ENCODE data around the gene NDUFV1. TPM values are rescaled to one million over a fixed set of nuclear protein-coding genes. Genes with fewer than 3 reads are reported as not detected.
"Not testable (repeated sequence)": the region's sequence is repeated elsewhere in the genome, so short reads cannot be mapped to it uniquely, and the experiment has no call there.

The NDUFV1 gene
- polyA plus RNA-seq, 3 donors = 71.6 to 174 (median 72.1) TPM

DNA sequence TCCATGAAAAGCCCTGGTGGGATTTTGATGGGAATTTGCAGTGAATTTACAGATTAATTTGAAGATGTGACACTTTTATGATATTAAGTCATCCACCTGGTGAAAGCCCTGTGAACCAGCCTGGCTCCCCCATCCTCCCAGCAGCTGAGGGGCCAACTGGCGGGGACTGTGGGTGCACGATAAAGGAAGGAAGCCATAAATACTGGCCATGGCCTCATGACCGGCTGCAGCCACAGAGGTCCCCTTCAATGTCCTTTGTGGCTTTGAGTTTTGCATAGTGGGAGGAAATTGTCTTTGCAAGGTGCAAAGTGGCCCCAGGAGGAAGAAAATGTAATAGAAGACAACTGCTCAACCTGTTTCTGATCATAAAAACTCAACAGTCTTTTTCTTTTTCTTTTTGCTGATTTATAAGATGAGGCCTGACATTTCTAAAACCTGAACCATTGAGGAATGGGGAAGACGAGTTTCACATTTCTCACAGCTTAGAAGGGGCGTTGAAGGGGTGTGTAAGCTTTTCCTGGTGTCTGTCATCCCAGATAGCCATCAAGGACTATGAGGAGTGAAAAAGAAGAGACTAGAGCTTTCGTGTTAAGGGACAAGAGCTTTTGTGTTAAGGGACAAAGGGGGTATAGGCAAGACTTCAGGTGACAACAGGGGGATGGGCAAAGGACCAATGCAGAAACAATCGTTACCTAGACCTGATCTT, 6.3 kb upstream of the NDUFV1 start:
- Mint-ChIP-seq H3K27me3 (ENCODE audit: low read depth in 3 of 3) (peaks cover 8 to 31% (median 14%) of the 10 kb centered on the region in 3 donors), H3K9me3 (peaks cover 2 to 12% (median 5%) of the 10 kb centered on the region in 7 donors), H3K4me3 (no peak overlapping the region), H3K4me1 (peaks cover 18% of the 10 kb centered on the region), H3K36me3 (no peaks in the 10 kb centered on the region), H3K27ac (peak overlapping the region in 1 of 7 donors; percentile 72)
- H3K4me3 ChIP-seq (replicated peaks in 1 of 3; ENCODE audit: low read depth in 2 of 3, low read length in 3 of 3) = no peak overlapping the region
- peaks cover 7 to 10% of the 10 kb centered on the region in 2 donors for H3K4me1 ChIP-seq (ENCODE audit: control insufficient read depth in 1 of 2, insufficient read depth in 2 of 2, low read length in 2 of 2)
- 8% methylated on average over 3 of the region's 7 CpGs for WGBS (ENCODE audit: insufficient coverage)
- no peaks in the 10 kb centered on the region for H3K36me3 ChIP-seq (replicated peaks in 1 of 2; ENCODE audit: control insufficient read depth in 1 of 2, insufficient read depth in 2 of 2, low read length in 2 of 2)
- H3K79me2 ChIP-seq (ENCODE audit: insufficient read depth, low read length) = no peaks in the 10 kb centered on the region
- TF ChIP-seq, protein P1, sequence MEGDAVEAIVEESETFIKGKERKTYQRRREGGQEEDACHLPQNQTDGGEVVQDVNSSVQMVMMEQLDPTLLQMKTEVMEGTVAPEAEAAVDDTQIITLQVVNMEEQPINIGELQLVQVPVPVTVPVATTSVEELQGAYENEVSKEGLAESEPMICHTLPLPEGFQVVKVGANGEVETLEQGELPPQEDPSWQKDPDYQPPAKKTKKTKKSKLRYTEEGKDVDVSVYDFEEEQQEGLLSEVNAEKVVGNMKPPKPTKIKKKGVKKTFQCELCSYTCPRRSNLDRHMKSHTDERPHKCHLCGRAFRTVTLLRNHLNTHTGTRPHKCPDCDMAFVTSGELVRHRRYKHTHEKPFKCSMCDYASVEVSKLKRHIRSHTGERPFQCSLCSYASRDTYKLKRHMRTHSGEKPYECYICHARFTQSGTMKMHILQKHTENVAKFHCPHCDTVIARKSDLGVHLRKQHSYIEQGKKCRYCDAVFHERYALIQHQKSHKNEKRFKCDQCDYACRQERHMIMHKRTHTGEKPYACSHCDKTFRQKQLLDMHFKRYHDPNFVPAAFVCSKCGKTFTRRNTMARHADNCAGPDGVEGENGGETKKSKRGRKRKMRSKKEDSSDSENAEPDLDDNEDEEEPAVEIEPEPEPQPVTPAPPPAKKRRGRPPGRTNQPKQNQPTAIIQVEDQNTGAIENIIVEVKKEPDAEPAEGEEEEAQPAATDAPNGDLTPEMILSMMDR (IDR thresholded peaks at IDR 0.05) = no peak
- no peaks in the 10 kb centered on the region for H4K20me1 ChIP-seq (ENCODE audit: insufficient read depth, low read length)
- no peaks in the 10 kb centered on the region for H3K9me3 ChIP-seq (replicated peaks in 1 of 2; ENCODE audit: control insufficient read depth in 1 of 2, insufficient read depth in 1 of 2, low read length in 2 of 2)
- peak overlapping the region; percentile 23 for H2AFZ ChIP-seq (ENCODE audit: insufficient read depth, low read depth, low read length, poor library complexity, severe bottlenecking)
- no peak overlapping the region for H3K4me2 ChIP-seq (replicated peaks; ENCODE audit: extremely low read depth, low read length, poor library complexity, severe bottlenecking)
- intact Hi-C loops (cut with micrococcal nuclease) = no loop called here
- H3K9ac ChIP-seq (ENCODE audit: insufficient read depth, low read length, poor library complexity, severe bottlenecking) = no peak overlapping the region
- H3K27ac ChIP-seq (ENCODE audit: low read depth in 1 of 2, low read length in 2 of 2) = no peak overlapping the region
- peaks cover 0 to 7% of the 10 kb centered on the region in 2 donors for H3K27me3 ChIP-seq (ENCODE audit: control insufficient read depth in 2 of 2, insufficient read depth in 2 of 2, low read length in 2 of 2)
- DNase-seq = no peak

DNA sequence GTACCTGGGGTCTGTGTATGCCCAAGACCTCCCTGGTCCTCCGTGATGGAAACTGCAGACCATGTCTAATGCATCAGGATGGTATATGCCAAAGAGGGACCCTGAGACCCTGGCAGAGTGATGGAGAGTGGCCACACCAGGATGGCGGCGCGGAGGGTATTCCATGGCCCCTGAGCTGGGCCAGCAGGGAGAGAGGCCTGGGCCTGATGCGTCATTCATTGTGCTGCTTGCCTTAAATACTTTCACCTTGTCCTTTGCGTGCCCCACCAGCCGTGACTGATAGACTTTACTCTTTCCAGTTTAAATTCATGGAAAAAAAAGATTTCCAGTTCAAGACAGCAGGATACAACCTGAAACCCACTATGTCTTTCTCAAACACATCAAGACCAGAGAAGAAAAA, 5.6 kb upstream of the NDUFV1 start:
- H3K4me3 ChIP-seq (replicated peaks in 1 of 3; ENCODE audit: low read depth in 2 of 3, low read length in 3 of 3) = no peak overlapping the region
- H3K27me3 Mint-ChIP-seq (ENCODE audit: low read depth in 3 of 3) = peaks cover 8 to 31% (median 14%) of the 10 kb centered on the region in 3 donors

DNA sequence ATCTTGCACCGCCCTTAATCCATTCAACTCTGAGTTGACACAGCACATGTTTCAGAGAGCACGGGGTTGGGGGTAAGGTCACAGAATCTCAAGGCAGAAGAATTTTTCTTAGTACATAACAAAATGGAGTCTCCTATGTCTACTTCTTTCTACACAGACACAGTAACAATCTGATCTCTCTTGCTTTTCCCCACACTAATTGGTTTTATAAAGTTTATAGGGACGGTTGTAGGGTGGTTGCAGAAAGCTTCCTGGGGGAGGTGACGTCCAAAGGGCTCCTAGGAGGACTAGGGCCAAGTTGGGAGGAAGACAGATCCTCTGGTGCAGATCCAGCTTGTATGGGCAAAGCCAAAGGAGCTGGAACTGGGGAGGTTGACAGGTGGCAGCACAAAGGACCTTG, 2.6 kb upstream of the NDUFV1 start:
- Histone ChIP-seq H2AFZ (ENCODE audit: insufficient read depth, low read depth, low read length, poor library complexity, severe bottlenecking) (peak overlapping the region; percentile 27), H3K4me1 (ENCODE audit: control insufficient read depth in 1 of 2, insufficient read depth in 2 of 2, low read length in 2 of 2) (peaks cover 21 to 29% of the 10 kb centered on the region in 2 donors), H3K36me3 (replicated peaks in 1 of 2; ENCODE audit: control insufficient read depth in 1 of 2, insufficient read depth in 2 of 2, low read length in 2 of 2) (peaks cover 9 to 10% of the 10 kb centered on the region in 2 donors), H3K79me2 (ENCODE audit: insufficient read depth, low read length) (peaks cover 13% of the 10 kb centered on the region)
- H4K20me1 ChIP-seq (ENCODE audit: insufficient read depth, low read length); H3K27ac Mint-ChIP-seq; H3K27ac ChIP-seq (ENCODE audit: low read depth in 1 of 2, low read length in 2 of 2); H3K9ac ChIP-seq (ENCODE audit: insufficient read depth, low read length, poor library complexity, severe bottlenecking); intact Hi-C loops (cut with micrococcal nuclease); H3K27me3 ChIP-seq (ENCODE audit: control insufficient read depth in 2 of 2, insufficient read depth in 2 of 2, low read length in 2 of 2); H3K4me3 Mint-ChIP-seq; H3K9me3 Mint-ChIP-seq; H3K4me3 ChIP-seq (replicated peaks in 1 of 3; ENCODE audit: low read depth in 2 of 3, low read length in 3 of 3); H3K4me2 ChIP-seq (replicated peaks; ENCODE audit: extremely low read depth, low read length, poor library complexity, severe bottlenecking); H3K36me3 Mint-ChIP-seq; H3K9me3 ChIP-seq (replicated peaks in 1 of 2; ENCODE audit: control insufficient read depth in 1 of 2, insufficient read depth in 1 of 2, low read length in 2 of 2); DNase-seq: not testable (repeated sequence)
- 100% methylated on average over 1 of the region's 4 CpGs for WGBS (ENCODE audit: insufficient coverage)
- Mint-ChIP-seq H3K4me1 (peaks cover 29% of the 10 kb centered on the region), H3K27me3 (ENCODE audit: low read depth in 3 of 3) (peaks cover 8 to 27% (median 14%) of the 10 kb centered on the region in 3 donors)

More for the DNA sequence above, 5.6 kb upstream of the NDUFV1 start:
- Mint-ChIP-seq H3K4me3 (no peak overlapping the region), H3K27ac (no peak overlapping the region), H3K9me3 (peaks cover 2 to 12% (median 5%) of the 10 kb centered on the region in 7 donors), H3K36me3 (no peaks in the 10 kb centered on the region), H3K4me1 (peaks cover 18% of the 10 kb centered on the region)
- 94% methylated on average over 4 of the region's 7 CpGs for WGBS (ENCODE audit: insufficient coverage)
- Histone ChIP-seq H3K27ac (ENCODE audit: low read depth in 1 of 2, low read length in 2 of 2) (no peak overlapping the region), H3K9me3 (replicated peaks in 1 of 2; ENCODE audit: control insufficient read depth in 1 of 2, insufficient read depth in 1 of 2, low read length in 2 of 2) (no peaks in the 10 kb centered on the region), H3K79me2 (ENCODE audit: insufficient read depth, low read length) (no peaks in the 10 kb centered on the region), H3K9ac (ENCODE audit: insufficient read depth, low read length, poor library complexity, severe bottlenecking) (no peak overlapping the region), H3K36me3 (replicated peaks in 1 of 2; ENCODE audit: control insufficient read depth in 1 of 2, insufficient read depth in 2 of 2, low read length in 2 of 2) (no peaks in the 10 kb centered on the region), H4K20me1 (ENCODE audit: insufficient read depth, low read length) (no peaks in the 10 kb centered on the region), H2AFZ (ENCODE audit: insufficient read depth, low read depth, low read length, poor library complexity, severe bottlenecking) (no peak overlapping the region), H3K4me2 (replicated peaks; ENCODE audit: extremely low read depth, low read length, poor library complexity, severe bottlenecking) (no peak overlapping the region), H3K4me1 (ENCODE audit: control insufficient read depth in 1 of 2, insufficient read depth in 2 of 2, low read length in 2 of 2) (peaks cover 8 to 13% of the 10 kb centered on the region in 2 donors), H3K27me3 (ENCODE audit: control insufficient read depth in 2 of 2, insufficient read depth in 2 of 2, low read length in 2 of 2) (peaks cover 0 to 7% of the 10 kb centered on the region in 2 donors)
- intact Hi-C loops (cut with micrococcal nuclease) = no loop called here
- DNase-seq = no peak
- TF ChIP-seq, protein P1 (IDR thresholded peaks at IDR 0.05) = no peak
